GM18907 (cell line): ENCODE data around the gene TPRKB.
"Not testable (repeated sequence)": the region's sequence is repeated elsewhere in the genome, so short reads cannot be mapped to it uniquely, and the experiment has no call there.

Source experiments
- ATAC-seq: cut with Tn5 transposase; IDR thresholded peaks from one replicate; pipeline ENCODE4 v1.9.1; 2021; ENCODE audit warnings: mild to moderate bottlenecking, moderate library complexity; ENCODE audit not compliant: unreplicated experiment

The TPRKB gene

DNA sequence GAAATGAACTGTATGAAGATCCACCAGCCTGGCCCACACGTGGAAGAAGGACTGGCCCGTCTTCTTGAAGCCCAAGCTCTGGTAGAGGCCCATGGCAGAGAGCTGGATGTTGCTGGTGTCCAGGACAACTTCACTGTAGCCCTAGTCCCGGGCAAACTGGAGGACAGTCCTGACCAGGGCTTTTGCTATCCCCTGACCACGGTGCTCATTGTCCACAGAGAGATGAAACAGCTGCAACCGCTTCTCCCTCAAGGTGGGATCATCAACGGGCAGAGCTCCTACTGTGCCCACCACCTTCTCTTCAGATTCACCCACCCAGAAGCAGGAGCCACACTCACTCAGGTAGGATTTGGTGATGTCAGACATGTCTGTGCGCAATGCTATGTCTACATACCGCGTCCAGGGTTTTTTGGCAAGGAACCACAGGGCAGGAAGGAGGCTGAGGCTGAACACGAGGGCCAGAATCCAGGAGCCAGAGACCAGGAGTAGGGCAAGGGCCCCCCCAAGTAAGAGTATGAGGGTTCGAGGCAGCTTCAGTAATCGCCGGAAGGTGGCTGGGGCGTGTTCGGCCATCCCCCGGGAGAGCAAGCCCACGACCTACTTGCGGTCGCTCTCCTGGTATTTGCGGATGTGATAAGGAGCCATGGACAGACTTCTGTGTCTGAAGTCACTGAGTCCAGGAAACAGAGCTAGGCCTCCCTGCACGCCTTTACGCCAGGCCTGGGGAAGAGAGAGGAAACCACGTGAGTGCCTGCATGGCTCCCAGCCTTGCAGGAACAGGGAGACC lies 36.3 kb downstream of the TPRKB start:
- ATAC-seq = no peak

DNA sequence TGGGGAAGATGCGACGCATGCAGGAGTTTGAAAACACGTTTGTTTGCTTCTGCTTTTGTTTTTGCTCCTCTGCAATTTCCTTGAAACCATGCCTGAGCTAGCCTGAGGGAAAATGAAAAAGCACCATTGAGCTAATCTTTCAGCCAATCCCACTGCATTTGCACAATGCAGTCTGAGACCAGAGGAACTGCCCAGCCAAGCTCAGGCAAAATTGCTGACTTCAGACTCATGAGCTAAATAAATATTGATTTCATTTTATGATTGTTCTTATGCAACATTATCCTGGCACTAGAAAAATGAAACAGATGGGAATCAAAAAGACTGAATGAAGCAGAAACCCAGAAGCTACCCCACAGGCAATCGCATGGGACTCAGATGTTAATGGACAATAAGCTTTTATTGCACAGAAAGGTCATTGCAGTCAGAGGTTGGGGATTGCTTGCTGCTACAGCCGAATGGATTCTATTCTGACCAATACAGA lies 37.0 kb downstream of the TPRKB start:
- no peak for ATAC-seq

DNA sequence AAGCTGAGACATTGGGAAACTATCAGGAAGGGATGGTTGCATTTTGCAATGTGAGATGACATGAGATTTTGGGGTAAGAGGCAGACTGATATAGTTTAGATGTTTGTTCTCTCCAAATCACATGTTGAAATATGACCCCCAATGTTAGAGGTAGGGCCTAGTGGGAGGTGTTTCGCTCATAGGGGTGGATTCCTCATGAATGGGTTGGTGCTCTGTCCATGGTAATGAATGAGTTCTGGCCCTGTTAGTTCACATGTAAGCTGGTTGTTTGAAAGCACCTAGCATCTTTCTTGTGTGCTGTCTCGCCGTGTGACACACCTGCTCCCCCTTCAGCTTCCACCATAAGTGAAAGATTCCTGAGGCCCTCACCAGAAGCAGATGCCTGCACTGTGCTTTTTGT lies 37.7 kb downstream of the TPRKB start:
- no peak for ATAC-seq

DNA sequence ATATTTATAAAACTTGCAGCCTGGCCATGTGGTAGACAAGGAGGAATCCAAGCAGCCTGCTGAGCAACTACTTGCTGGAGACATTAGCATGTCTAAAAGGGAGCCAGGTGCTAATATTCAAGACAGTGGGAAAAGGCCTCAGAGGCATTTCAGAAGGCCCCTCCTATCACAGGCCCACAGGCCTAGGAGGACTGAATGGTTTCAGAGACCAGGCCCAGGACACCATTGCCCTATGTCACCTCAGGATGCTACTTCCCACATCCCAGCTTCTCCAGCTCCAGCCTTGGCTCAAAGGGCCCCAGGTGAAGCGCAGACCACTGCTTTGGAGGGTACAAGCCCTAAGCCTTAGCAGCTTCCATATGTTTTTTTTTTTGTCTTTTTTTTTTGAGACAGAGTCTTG lies 39.0 kb downstream of the TPRKB start:
- ATAC-seq = no peak

DNA sequence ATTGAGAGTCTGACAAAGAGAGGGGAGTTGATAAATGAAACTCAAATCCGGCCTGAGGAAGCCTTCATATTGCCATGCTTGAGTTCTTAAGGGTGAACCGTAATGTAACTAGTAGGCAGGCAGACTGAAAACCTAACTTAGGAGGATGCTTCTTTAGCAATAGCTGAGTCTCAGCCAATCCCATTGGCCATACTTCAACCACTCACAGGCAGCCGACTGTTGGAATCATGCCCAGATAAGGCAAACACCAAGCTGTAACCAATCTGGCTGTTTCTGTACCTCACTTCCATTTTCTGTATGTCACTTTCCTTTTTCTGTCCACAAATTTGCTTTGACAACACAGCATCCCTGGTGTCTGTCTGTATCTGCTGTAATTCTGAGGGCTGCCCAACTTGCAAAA lies 39.5 kb downstream of the TPRKB start:
- no peak for ATAC-seq

DNA sequence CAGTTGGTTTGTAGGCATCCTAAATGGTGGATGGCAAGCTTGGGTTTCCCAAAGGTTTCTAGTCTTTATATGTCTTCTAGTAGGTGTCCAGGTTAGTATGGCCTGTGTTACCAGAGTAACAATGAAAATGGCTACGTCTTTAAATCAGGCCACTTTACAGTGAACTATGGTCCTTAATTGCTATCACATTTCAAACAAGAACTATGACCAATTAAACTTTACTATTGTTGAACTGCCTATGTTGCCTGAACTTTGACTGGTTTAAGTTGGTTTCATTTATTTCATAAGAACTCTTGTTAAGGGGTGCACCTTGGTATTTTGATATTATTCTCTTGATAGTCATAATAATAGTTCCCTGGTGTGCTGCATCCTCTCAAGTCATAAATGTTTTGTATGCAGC lies 40.2 kb downstream of the TPRKB start:
- not testable (repeated sequence) for ATAC-seq

DNA sequence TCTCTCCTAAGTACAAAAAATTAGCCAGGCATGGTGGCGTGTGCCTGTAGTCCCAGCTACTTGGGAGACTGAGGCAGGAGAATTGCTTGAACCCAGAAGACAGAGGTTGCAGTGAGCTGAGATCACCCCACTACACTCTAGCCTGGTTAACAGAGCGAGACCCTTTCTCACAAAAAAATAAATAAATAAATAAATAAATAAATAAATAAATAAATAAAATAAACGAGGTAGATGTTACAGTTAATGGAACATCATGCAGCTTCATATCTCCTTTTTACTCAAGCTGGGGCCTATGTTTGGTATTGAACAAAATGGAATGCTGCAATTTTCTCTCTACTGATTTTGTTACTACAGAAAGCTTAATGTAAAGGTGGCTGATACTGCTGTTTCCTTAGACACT lies 40.6 kb downstream of the TPRKB start:
- ATAC-seq = not testable (repeated sequence)

DNA sequence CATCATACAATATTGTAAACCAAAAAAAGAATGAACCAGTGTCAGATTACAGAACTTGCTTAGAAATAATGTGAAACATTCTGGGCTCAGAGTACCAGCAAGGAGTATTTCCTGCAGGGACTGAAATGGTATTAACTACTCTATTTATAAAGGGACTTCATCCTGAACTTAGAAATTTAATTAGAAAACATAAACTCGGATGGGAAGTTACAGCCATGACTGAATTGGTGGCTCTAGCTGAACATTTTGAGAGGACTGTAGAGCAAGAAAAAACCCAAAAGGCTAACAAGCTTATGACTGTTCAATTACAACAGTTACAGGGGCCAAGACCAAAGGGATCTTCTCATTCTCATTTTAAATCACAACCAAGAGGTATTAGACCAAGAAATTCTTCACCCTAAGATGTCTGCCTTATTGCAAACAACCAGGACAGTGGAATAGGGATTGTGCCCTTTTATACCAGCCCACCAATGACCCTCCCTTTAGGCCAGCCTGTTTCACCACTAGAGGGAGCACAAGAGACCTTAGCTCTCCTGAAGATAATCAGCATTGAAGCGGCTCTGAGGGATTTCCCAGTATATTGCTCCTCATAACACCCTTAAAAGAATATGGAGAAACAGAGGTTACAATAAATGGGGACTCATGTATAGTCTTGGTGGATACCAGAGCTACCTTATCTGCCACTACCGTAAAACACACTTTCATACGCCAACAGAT lies 46.6 kb downstream of the TPRKB start:
- ATAC-seq = peak; percentile 63

DNA sequence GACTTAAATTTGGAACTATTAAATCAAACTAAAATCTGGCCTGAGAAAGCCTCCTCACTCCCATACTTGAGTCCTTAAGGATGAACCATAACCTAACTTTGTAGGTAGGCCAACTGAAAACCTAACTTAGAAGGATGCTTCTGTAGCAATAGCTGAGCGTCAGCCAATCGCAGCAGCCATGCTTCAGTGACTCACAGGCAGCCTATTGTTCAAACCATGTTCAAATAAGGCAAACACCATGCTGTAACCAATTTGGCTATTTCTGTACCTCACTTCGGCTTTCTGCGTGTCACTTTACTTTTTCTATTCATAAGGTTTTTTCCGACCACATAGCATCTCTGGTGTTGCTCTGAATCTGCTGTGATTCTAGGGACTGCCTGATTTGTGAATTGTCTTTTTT lies 48.7 kb downstream of the TPRKB start:
- not testable (repeated sequence) for ATAC-seq

DNA sequence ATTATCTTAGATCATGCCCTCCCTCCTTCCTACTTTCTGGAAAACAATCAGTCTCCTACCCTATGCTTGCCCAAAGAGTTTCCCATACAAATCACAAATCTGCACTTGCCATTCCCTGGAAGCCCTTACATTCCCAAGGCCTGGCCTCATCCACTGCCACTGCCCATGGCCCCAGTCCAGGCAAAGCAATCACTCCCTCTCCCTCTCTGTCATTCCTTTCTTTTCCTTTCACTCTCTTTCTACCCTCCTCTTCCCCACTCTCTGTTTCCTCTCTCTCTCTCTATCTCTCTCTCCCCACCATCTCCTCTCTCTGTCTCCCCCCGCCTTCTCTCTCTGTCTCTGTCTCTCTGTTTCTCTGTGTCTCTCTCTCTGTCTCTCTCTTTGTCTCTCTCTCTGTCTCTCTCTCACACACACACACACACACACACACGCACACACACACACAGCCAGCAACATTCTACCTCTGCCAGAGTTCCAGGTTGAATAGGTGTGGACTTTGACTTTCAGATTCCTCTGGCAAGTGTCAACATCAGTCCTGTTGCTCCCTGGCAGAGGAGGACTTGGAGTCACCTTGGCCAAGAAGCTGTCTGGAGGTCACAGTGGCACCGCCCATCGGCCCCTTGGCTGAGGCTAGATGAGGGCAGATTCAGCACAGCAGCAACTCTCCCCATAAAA lies 51.2 kb downstream of the TPRKB start:
- no peak for ATAC-seq

DNA sequence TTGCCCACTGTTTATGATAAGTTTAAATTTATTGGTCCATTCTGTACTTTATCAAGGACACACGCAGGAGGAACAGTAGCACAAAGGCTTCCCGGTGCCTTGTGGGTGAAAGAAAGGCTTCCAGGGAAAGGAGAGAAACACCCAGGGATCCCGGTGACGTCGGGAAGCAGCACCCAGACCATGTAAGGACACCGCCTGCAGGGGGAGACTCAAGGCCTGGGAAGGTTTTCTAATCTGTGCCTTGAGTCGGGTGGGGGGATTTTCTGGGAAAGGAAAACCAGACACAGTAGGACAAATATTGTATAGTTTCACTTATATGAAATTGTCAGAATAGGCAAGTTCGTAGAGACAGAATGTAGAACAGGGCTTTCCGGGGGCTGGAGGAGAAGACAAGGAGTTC lies 52.2 kb downstream of the TPRKB start:
- not testable (repeated sequence) for ATAC-seq

DNA sequence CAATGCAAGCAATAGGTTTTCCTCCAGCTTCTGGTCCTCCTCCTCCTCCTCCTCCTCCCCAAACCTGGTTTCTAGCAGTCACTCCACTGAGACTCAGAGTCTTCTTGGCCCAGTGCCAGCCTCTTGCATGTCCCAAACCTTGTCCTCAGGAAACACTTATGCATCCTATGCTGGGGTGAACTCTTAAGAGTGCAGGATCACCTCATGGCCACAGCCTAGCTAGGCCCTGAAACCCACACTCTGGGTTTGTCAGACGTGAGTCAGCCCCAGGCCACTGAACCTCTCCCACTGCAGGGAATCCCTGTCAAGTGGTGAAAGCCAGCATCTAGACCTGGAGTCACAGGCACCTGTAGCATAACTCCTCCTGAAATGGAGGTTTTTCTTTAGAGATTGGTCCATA lies 52.8 kb downstream of the TPRKB start:
- ATAC-seq = not testable (repeated sequence)

DNA sequence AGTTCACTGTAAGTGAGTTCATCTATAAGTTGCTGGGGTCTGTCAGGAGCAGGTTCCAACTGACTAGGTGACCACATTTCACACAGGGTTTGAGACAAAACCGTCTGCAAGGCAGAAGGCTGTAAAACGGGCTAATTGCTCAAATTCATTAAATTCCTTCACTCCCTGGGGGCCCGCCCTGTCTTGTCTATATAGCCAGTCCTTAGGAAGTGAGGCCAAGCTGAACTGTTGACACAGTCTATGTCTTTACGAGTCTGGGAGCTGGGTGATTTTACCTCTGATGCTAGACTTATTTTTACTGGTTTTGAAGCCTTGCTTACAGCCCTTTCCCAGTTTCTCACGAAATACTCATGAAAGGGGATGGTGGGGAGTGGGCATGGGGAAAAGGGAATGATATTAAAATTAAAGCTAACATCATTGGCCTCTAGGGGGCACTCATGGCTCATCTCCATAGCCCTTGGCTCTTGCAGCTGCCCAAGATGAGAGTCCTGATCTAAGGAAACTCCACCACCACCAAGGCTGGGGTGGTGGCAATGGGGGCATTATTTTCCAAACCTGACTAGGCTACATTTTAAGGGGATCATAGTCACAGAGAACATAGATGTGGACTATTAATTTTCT lies 57.1 kb downstream of the TPRKB start:
- not testable (repeated sequence) for ATAC-seq
